ENCODE measurements around the gene SUSD3.

GRCh38 chr9:93111001-93111370 is 52.5 kb downstream of the SUSD3 start:
- TF ChIP-seq CTCF (IDR thresholded peaks at IDR 0.05; ENCODE audit: low read depth, low read length, missing input control) (no peak), GABPA (IDR thresholded peaks at IDR 0.05 in 1 of 2, conservative IDR thresholded peaks at IDR 0.05 in 1 of 2) (no peak), REST (IDR thresholded peaks at IDR 0.05) (no peak), SP1 (IDR thresholded peaks at IDR 0.05) (no peak), JUND (IDR thresholded peaks at IDR 0.05) (no peak), RAD21 (IDR thresholded peaks at IDR 0.05) (no peak), TAF1 (conservative IDR thresholded peaks at IDR 0.05) (no peak), YY1 (IDR thresholded peaks at IDR 0.05) (no peak), ZBTB33 (IDR thresholded peaks at IDR 0.05) (no peak), FOXA1 (IDR thresholded peaks at IDR 0.05) (no peak), RXRA (IDR thresholded peaks at IDR 0.05) (no peak), MAX (IDR thresholded peaks at IDR 0.05) (no peak), EGR1 (IDR thresholded peaks at IDR 0.05; ENCODE audit: low read depth in 2 of 2) (no peak), ATF3 (IDR thresholded peaks at IDR 0.05) (no peak)
